AG10803 (cell line): ENCODE data around the gene WWOX.

ENCODE experiments used
- DNase-seq: peaks from one replicate; pipeline ENCODE4 v3.0.0; 2010; ENCODE audit warnings: low read depth
- H3K4me3 ChIP-seq: 2 replicates; pipeline ENCODE4 v1.5.1; 2011; ENCODE audit warnings: mild to moderate bottlenecking, low read length, control low read depth
- TF ChIP-seq, protein P1 (sequence below): conservative IDR thresholded peaks from 2 replicates; pipeline ENCODE4 v1.5.1; 2011; ENCODE audit warnings: mild to moderate bottlenecking, low read length, control low read depth, inconsistent platforms

WWOX gene

DNA sequence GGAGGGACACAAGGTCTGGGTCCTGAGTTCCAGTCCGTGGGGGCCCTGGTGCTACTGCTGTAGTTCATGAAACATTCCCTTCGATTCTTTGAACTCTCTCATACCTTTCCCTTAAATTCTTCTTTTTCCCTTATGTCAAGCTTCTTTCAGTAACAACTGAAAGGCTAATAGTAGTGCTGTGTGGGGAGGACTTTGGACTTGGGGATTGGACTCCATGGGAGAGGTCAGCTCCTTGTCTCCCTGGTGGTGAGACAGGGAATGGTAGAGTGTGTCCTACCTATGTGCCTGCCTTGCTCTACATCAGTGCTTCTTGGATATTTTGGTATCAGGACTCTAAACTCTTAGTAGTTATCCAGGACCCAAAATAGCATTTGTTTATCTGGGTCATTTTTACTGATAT is 628.1 kb downstream of the WWOX start:
- no peak overlapping the region for H3K4me3 ChIP-seq
- no peak for DNase-seq
- TF ChIP-seq, protein P1, sequence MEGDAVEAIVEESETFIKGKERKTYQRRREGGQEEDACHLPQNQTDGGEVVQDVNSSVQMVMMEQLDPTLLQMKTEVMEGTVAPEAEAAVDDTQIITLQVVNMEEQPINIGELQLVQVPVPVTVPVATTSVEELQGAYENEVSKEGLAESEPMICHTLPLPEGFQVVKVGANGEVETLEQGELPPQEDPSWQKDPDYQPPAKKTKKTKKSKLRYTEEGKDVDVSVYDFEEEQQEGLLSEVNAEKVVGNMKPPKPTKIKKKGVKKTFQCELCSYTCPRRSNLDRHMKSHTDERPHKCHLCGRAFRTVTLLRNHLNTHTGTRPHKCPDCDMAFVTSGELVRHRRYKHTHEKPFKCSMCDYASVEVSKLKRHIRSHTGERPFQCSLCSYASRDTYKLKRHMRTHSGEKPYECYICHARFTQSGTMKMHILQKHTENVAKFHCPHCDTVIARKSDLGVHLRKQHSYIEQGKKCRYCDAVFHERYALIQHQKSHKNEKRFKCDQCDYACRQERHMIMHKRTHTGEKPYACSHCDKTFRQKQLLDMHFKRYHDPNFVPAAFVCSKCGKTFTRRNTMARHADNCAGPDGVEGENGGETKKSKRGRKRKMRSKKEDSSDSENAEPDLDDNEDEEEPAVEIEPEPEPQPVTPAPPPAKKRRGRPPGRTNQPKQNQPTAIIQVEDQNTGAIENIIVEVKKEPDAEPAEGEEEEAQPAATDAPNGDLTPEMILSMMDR: no peak

- H3K4me3 ChIP-seq: no peak overlapping the region
- TF ChIP-seq, protein P1: no peak
Observed at GRCh38 chr16:78729687-78730086, 630.2 kb downstream of the WWOX start.

GRCh38 chr16:78731785-78732184 is 632.3 kb downstream of the WWOX start:
- H3K4me3 ChIP-seq: no peak overlapping the region
- TF ChIP-seq, protein P1: no peak
- DNase-seq: no peak

More at GRCh38 chr16:78729687-78730086, 630.2 kb downstream of the WWOX start:
- no peak for DNase-seq

DNA sequence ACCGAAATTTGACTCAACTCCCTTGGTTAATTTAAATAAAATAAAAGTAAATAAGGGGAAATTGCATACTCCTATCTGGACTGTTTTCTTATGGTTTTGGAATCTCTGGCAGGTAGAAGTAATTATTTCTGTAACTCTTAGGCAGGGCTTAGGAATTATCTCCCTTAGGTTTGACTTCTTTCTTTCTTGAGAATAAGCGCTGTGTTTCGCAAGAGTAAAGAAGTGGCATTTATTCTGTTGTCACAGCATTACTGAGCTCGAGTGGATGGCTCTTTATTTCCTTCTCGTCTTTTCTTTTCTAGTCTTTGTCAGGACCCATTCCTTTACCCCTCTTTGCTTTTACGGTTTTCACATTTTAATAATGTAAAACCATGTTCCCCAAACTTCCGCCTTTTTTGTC is 633.2 kb downstream of the WWOX start:
- DNase-seq: no peak
- TF ChIP-seq, protein P1: no peak
- no peak overlapping the region for H3K4me3 ChIP-seq

GRCh38 chr16:78735337-78735736 is 635.9 kb downstream of the WWOX start:
- DNase-seq: no peak
- TF ChIP-seq, protein P1: no peak
- no peak overlapping the region for H3K4me3 ChIP-seq

GRCh38 chr16:78737630-78738029 is 638.2 kb downstream of the WWOX start:
- no peak overlapping the region for H3K4me3 ChIP-seq
- DNase-seq: no peak
- TF ChIP-seq, protein P1: no peak

GRCh38 chr16:78738557-78738956 is 639.1 kb downstream of the WWOX start:
- TF ChIP-seq, protein P1: no peak
- no peak for DNase-seq
- H3K4me3 ChIP-seq: no peak overlapping the region
